ENCODE results near the gene ENDOD1. TPM values are rescaled to one million over a fixed set of nuclear protein-coding genes. Genes with fewer than 3 reads are reported as not detected.
A peak's percentile ranks its signal among the peaks of the same experiment; 100 is the strongest.

The ENDOD1 gene
- total RNA-seq, 1 experiment from 2014 or later = 8.1 TPM

- H3K4me2 ChIP-seq = no peak overlapping the region
- intact Hi-C loops (cut with micrococcal nuclease; ENCODE audit: unreplicated experiment) = no loop called here
- peaks cover 26% of the 10 kb centered on the region for H3F3A ChIP-seq (ENCODE audit: insufficient read depth, low read depth)
- DNase-seq = peak in 1 of 2 experiments; percentile 60
- H3K27ac ChIP-seq = no peak overlapping the region
- ChIA-PET POLR2A (ENCODE audit: unreplicated experiment) (interaction anchor here (0.7 kb wide), 1 partner anchor 522 kb away, joined by 5 read pairs; no protein-coding TSS in a partner anchor), CTCF (interaction anchor here (0.6 kb wide), 1 partner anchor 146 kb away, joined by 3 read pairs; no protein-coding TSS in a partner anchor)
- peaks cover 22% of the 10 kb centered on the region for H3K4me1 ChIP-seq (replicated peaks; ENCODE audit: insufficient read depth)
- no TSS peak for BruUV-seq (replicated peaks)
- no peaks in the 10 kb centered on the region; the same call in 1 of the 2 replicates for H3K9me2 ChIP-seq (ENCODE audit: insufficient read depth)
- no peaks in the 10 kb centered on the region for H3K27me3 ChIP-seq (ENCODE audit: insufficient read depth, low read depth)
- no peak overlapping the region for H3K4me3 ChIP-seq
- no peaks in the 10 kb centered on the region for H3K36me3 ChIP-seq (ENCODE audit: low read depth)
- H3K9me3 ChIP-seq (ENCODE audit: insufficient read depth, low read depth) = no peaks in the 10 kb centered on the region
- H3K79me2 ChIP-seq (ENCODE audit: low read depth) = no peaks in the 10 kb centered on the region
- no peak overlapping the region for H2AFZ ChIP-seq
- no peaks in the 10 kb centered on the region for H4K20me1 ChIP-seq (ENCODE audit: insufficient read depth)
- no peak for TF ChIP-seq EZH2 (IDR thresholded peaks at IDR 0.05; ENCODE audit: low read depth)
- no peak for TF ChIP-seq CTCF (conservative IDR thresholded peaks at IDR 0.05)
Observed at GRCh38 chr11:95111923-95112540, 22.4 kb downstream of the ENDOD1 start.

DNA sequence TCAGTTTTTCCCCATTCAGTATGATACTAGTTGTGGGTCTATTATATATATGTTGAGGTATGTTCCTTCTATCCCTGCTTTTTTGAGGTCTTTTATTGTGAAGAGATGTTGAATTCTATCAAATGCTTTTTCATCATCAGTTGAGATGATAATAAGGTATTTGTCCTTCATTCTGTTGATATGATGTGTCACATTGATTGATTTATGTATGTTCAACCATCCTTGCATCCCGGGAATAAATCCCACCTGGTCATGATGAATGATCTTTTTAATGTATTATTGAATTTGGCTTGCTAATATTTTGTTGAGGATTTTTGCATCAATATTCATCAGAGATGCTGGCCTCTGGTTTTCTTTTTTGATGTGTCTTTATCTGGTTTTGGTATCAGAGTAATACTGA lies 26.0 kb downstream of the ENDOD1 start:
- H3K4me2 ChIP-seq = no peak overlapping the region
- H3K9me2 ChIP-seq (ENCODE audit: insufficient read depth) = no peaks in the 10 kb centered on the region; the same call in 1 of the 2 replicates
- H3F3A ChIP-seq (ENCODE audit: insufficient read depth, low read depth) = peaks cover 11% of the 10 kb centered on the region; the same call in 1 of the 2 replicates
- no peaks in the 10 kb centered on the region for H3K79me2 ChIP-seq (ENCODE audit: low read depth)
- H3K36me3 ChIP-seq (ENCODE audit: low read depth) = no peaks in the 10 kb centered on the region
- H3K4me1 ChIP-seq (replicated peaks; ENCODE audit: insufficient read depth) = peaks cover 12% of the 10 kb centered on the region
- POLR2A ChIA-PET (ENCODE audit: unreplicated experiment) = no interaction called here
- DNase-seq = no peak
- no peak overlapping the region for H3K4me3 ChIP-seq
- no peaks in the 10 kb centered on the region for H3K27me3 ChIP-seq (ENCODE audit: insufficient read depth, low read depth)
- H3K27ac ChIP-seq = no peak overlapping the region
- no TSS peak for BruUV-seq (replicated peaks)
- H2AFZ ChIP-seq = no peak overlapping the region
- intact Hi-C loops (cut with micrococcal nuclease; ENCODE audit: unreplicated experiment) = no loop called here
- no peaks in the 10 kb centered on the region for H4K20me1 ChIP-seq (ENCODE audit: insufficient read depth)
- H3K9me3 ChIP-seq (ENCODE audit: insufficient read depth, low read depth) = no peaks in the 10 kb centered on the region
- TF ChIP-seq EZH2 (IDR thresholded peaks at IDR 0.05; ENCODE audit: low read depth) (no peak), CTCF (conservative IDR thresholded peaks at IDR 0.05) (no peak)
- CTCF ChIA-PET = no interaction called here

GRCh38 chr11:95119361-95120060 lies 29.9 kb downstream of the ENDOD1 start:
- ChIA-PET POLR2A (ENCODE audit: unreplicated experiment) (interaction anchor here (0.6 kb wide), 1 partner anchor 145 kb away, joined by 3 read pairs; no protein-coding TSS in a partner anchor), CTCF (interaction anchor here (0.5 kb wide), 1 partner anchor 29 kb away, joined by 3 read pairs; no protein-coding TSS in a partner anchor)
- no peaks in the 10 kb centered on the region for H3K27me3 ChIP-seq (ENCODE audit: insufficient read depth, low read depth)
- H2AFZ ChIP-seq = no peak overlapping the region
- H3K27ac ChIP-seq = no peak overlapping the region
- H3K9me2 ChIP-seq (ENCODE audit: insufficient read depth) = no peaks in the 10 kb centered on the region
- peaks cover 12% of the 10 kb centered on the region for H3K4me1 ChIP-seq (replicated peaks; ENCODE audit: insufficient read depth)
- no peak overlapping the region for H3K4me2 ChIP-seq
- H3F3A ChIP-seq (ENCODE audit: insufficient read depth, low read depth) = 0 out of 2 replicates have a peak, but pooled peaks cover 7% of the 10 kb centered on the region
- H3K36me3 ChIP-seq (ENCODE audit: low read depth) = no peaks in the 10 kb centered on the region
- H4K20me1 ChIP-seq (ENCODE audit: insufficient read depth) = no peaks in the 10 kb centered on the region
- H3K4me3 ChIP-seq = no peak overlapping the region
- no peaks in the 10 kb centered on the region for H3K79me2 ChIP-seq (ENCODE audit: low read depth)
- H3K9me3 ChIP-seq (ENCODE audit: insufficient read depth, low read depth) = no peaks in the 10 kb centered on the region
- TF ChIP-seq CTCF (conservative IDR thresholded peaks at IDR 0.05) (no peak), EZH2 (IDR thresholded peaks at IDR 0.05; ENCODE audit: low read depth) (no peak)
- BruUV-seq (replicated peaks) = no TSS peak
- peak; percentile 73 to 87 for DNase-seq
- intact Hi-C loops (cut with micrococcal nuclease; ENCODE audit: unreplicated experiment) = loop anchor here (1.0 kb wide), 3 partner anchors 15 to 32 kb away; no protein-coding TSS in a partner anchor

All from PC-9 (cell line).